AML-193 (cell line): ENCODE data around the gene KRT7.

Source experiments
- DNase-seq, 2 experiments: peaks; one replicate each; lab custom pipeline; 2025; lab: John Stamatoyannopoulos, UW

The KRT7 gene

DNA sequence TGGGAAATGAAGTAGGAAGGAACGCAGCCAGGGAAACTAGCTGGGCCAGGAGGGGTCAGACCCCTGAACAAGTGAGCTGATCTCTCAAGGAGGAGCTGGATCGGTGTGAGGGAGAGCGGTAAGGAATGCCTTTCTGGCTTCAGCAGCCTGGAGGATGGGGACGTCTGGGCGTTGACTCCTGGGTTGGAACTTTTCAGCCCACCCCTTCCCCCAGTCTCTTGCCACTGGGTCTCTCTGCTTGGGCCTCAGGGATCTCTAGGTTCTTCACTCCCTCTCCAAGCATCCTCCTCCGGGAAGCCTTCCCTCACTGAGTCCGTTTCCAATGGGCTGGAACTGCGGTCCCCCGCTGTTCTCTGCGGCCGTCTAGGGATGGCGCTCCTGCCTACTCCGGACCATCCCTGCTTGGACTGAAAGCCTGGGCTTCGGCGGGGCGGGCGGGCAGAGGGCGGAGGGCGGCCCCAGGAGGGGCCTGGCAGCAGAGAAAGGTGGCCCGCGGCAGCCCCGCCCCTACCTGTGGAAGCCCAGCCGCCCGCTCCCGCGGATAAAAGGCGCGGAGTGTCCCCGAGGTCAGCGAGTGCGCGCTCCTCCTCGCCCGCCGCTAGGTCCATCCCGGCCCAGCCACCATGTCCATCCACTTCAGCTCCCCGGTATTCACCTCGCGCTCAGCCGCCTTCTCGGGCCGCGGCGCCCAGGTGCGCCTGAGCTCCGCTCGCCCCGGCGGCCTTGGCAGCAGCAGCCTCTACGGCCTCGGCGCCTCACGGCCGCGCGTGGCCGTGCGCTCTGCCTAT, at the start of gene KRT7:
Gene KRT7, plus strand, starts transcription at position 570 of the 788 bp plus-strand sequence. Its CDS starts 54 bp downstream, at position 624.
- no peak for DNase-seq

DNA sequence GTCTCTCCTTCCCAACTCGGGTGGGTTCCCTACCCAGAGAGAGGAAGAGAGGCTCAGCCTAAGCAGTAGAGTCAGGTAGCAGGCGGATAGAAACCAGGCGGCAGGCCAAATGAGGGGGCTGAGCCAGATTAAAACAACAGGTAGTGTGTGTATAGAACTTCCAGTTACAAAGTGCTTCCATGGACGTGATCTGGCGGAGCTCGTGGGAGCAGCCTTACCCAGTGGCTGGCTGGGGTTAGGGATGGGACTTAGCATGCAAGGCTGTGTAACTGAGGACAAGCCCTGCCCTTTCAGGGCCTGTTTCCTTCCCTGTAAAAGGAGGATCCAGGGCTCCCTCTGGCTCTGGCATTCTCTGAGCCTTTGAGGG, 49.5 kb upstream of the KRT7 start:
- DNase-seq: no peak

DNA sequence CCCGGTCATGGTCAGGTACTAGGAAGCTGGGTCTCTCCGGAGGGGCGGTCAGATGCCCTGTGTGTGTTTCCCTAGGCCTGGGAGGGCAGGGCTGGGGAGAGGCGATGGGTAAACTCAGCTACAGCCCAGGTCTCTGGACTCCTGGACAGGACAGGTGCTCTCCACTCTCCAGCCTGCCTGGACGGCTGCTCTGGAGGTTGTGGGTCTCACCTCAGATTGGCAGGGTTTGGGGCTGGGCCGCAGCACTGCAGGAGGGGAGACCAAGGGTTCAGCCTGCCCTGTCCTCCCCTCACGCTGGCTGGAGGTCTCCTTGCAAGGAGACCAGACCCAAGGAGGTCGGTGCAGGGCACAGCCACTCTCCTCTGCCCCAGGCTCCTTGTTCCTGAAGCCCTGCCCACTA, 49.1 kb upstream of the KRT7 start:
- no peak for DNase-seq

DNA sequence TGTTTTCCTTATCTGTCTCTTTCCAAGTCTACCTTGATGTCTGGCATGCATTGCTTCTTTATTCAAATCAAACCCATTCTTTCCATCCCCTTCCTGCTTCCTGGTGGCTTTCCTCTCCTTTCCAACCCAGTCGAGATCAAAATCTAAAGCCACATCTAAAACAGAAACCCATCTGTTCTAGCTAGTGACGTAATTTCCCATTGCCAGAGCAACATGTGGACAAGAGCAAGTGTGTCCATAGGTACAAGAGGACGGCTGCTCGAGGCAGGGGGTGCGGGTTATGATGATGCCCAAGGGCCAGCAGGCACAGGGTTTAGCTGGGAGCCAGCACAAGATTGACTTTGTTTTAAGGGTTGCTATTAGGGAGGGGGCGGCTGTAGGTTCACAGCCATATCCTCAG, 48.2 kb upstream of the KRT7 start:
- DNase-seq: peak in 1 of 2 experiments; percentile 18

DNA sequence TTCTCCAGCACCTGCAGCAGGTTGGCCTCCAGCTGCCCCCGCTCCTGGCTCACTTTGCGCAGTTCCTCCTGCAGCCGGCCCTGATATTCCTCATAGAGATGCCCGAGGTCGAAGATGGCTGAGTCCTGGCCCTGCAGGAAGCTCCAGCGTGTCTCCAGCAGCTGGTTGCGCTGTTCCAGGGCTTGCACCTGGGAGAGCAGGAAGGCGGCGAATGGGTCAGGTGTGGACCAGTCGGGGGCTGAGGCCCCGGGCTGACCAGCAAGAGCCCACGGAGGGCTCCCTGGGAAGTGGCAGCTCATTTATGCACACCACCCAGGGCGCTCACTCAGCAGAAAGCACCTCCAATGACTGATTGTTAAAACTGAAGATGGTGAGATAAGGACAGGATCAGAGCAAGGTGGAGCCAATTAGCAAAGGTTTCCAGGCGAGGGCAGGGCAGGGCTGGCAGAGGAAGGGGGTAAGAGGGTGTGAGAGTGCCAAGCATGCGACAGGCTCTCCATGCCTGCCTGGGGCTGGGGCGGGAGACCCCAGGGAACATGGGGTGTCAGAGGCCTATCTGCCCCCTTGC, 47.6 kb upstream of the KRT7 start:
- no peak for DNase-seq

DNA sequence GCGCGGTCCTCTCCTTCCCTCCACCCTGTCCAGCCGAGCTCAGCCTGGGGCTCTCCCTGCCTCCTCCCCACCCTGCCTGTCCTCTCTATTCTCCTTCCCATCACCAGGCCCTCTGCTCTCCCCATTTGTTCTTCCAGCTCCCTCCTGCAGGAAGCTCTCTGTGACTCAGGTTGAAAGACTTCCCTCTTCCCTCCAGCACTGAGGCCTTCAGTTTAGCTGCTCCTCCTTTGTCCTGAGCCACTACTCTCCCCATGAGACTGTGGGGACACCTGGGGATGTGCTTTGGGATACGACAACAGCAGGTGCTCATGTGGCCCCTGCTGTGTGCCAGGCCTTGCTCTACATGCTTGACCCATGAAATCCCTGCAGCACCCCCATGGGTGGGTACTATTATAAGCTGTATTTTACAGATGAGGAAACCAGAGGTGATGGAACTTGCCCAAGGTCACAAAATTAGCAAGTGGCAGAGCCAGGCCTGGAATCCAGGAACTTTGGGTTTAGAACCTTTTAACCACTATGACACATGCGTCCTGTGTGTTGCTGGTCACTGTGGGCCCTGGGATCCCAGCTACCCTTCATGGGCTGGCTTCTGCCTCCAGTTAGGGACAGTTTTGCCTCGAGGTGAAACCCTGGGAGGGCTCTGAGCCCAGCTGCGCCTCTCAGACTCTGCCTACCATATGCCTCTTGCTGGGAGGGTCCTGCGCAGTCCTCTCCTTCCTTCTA, 46.8 kb upstream of the KRT7 start:
- DNase-seq: peak; percentile 36 to 52

DNA sequence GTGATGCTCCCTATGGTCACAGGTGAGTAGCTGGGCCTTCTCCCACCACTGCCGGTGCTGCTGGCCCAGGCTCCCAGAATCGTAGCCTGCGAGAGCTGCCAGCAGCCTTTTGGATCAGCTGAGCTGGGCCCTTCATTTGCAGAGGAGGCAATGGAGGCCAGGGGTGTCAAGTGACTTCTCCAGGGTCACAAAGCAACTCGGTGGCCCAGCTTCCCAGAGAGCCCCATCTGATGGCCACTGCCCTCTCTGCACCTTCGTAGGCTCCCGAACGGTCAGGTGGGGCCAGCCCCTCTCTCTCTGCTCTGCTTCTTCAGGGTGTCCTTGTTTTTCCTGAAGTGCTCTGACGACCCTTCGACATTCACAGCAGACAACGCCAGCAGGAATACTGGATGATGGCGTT, 45.8 kb upstream of the KRT7 start:
- DNase-seq: no peak

DNA sequence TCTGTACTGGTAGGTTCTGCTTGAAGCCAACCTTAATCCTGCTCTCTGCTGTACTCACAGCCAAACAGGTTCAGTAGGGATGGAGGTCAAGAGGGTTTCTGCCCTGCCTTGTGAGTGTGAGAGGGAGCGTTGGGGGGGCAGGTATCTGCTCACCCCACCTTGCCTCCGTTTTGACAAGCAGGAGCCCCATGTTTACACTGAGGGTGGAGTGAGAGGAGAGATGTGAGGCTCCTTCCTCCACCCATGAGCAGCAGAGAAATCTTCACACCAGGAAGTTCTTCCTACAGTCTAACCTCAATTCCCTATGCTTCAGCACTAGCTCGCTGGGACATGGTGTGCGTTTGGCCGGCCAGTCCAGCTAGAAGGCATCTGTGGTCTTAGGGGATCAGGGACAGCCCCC, 45.4 kb upstream of the KRT7 start:
- no peak for DNase-seq

DNA sequence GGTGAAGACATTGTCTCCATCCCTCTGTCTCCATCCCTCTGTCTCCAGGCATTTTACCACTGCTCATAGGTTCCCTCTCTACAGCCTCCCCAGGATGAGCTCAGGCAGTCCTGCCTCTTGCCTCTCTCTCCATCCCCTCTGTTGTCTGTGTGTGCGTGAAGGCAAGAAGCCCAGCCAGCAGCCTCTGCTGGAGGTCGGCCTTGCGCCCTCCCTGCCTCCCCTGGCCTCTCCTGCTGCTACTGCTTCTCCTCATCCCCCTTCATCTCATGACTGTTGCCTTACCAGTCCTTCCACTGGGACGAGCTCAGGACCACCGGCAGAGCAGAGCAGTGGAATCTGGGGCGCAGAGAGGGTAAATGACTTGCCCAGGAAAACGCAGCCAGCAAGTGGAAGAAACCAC, 44.4 kb upstream of the KRT7 start:
- no peak for DNase-seq

DNA sequence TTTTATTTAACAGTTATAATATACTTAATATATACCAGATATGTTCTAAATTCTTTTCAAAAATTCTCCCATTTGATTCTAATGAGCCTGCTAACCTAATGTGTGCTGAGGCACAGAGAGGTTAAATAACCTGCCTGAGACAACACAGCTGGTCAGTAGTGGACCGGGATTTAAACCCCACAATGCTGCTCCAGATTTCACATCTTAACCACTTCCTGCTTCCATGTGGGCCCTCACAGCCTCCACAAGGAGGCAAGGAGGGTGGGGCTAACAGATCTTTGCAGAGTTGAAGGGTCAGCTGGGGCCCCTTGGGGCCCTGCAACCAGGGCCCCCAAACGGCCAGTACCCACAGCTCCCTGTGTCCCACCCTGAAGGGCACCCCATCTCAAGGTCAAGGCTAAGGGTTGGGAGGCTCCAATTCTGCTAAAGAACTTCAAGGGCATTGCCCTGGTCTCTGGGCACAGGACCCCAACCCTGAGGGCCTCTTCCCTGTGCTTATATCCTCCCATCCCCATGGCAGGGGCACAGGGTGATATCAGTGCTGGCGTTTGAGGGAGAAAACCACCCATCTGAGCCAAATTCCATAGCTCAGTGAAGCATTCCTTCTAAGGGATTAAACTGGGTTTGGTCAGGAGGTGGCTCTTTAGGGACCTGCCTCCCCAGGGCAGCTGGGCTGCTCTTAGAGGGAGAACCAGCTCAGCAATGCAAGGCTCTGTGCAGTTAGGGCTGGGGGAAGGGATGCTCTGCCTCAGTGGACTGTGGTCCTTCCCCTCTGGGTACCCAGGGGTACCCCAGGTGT, 43.5 kb upstream of the KRT7 start:
- peak; percentile 15 to 33 for DNase-seq

DNA sequence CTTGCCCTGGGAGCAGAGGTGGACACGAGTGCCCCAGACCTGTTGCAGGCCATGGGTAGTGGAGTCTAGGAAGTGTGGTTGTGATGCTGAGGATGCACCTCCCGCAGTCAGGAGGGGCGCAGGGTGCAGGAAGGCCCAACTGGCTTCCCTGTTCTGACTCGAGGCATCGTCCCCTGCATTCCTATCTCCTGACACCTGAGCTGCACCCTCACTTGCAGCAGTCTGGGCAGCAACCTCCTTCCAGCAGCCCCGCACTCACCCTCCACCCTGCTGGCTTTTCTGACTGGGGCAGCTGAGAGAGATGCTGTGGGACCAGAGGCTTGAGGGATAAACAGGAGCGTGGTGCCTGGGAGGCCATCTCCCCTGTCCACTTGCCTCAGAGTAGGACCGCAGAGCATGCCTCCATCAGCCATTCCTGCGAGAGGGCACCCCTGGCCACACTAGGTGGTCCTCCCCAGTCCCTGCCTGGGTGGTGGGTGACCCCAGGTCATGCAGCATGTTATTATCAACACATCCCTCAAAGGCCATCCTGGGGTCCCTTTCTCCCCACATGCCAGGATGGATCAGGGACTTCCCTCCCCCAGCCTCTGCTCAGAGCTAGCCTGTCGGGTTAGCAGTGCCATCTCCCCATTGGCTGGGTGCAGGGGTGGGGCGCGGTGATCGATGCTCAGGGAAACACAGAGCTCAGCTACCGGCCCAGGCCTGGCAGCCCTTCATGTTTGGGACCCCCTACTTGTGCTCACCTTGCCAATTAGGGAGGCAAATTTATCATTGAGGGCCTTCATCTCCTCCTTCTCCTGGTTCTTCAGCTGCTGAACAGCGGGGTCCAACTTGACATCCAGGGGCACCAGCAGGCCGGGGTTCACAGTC, 41.9 kb upstream of the KRT7 start:
- DNase-seq: no peak

DNA sequence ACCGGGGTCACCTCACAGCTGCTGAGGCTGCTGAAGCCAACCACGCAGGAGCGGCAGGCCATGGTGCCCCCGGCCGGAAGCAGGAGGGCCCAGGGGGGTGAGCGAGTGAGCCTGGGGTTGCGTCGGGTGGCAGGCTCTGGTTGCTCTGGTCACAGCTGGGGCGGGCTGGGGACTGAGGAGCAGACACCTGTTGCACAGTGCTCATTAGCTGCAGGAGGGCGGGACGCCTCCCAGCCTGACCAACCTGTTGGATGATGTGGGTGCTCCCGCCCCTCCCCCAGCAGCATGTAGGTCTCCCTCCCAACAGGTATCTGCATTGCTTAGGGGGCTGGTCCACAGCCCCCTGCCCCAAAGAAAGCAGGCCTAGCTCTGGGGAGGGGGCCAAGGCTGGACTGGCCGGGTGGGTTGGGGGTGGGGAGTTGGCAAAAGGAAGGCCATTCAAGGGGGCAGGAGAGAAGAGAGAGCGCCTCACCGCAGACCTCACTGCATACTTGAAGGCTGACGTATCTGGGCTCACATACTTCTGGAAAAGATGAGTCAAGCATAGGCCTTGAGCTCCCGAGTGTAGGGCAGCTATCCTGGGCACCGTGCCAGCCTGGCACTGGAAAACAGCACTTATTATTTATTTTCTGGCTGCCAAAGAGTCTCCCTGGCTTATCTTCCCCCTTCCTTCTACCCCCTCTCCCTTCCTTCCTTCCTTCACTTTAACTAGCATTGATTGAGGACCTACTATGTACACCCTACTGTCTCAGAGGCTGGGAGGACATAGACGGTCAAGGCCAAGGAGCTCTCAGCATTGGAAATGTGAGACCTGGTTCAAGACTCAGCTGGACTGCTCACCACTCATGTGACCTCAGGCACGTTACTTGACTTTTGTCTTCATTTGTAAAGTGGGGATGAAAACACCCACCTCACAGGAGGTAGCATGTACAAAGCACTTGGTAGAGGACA, 40.9 kb upstream of the KRT7 start, which contains the start of gene KRT80:
Gene KRT80, minus strand, starts transcription at position 174 of the 951 bp plus-strand sequence. Its CDS starts 112 bp downstream, at position 62.
- peak; percentile 60 to 70 for DNase-seq

DNA sequence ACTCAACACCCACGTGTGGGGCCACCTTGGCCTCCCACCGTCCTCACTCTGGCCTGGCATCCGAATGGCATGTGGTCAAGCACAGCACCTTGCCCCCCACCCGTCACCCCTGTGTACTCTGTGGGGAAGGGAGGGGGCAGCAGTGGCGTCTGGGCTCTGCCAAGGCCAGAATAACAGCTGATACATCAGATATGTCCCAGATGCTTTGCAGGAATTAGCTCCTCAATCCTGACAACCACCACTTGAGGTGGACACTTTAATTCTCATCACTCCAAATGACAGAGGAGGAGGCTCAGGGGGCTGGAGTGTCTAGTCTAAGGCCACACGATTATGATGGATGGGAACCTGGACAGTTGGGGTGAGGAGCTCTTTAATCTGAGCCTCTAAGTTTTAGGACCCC, 39.5 kb upstream of the KRT7 start:
- DNase-seq: no peak

DNA sequence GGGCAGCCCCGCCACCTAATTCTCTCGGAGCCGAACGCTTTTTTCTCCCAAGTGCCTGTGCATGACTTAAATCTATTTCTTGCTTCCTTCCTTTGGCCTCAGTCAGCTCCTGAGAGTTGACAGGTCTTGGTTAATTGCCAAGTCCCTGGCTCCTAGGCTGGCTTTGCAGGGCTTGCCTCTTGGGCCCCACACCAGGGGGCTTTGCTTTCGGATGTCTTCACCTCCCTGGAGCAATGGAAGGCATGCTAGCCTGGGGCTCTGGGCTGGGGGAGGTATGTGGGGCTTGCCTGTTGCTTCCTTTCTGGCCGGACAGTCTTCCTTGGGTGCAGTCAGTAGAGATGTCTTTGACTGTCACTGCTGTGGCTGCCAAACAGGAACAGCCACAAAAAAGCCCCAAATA, 39.1 kb upstream of the KRT7 start:
- no peak for DNase-seq

DNA sequence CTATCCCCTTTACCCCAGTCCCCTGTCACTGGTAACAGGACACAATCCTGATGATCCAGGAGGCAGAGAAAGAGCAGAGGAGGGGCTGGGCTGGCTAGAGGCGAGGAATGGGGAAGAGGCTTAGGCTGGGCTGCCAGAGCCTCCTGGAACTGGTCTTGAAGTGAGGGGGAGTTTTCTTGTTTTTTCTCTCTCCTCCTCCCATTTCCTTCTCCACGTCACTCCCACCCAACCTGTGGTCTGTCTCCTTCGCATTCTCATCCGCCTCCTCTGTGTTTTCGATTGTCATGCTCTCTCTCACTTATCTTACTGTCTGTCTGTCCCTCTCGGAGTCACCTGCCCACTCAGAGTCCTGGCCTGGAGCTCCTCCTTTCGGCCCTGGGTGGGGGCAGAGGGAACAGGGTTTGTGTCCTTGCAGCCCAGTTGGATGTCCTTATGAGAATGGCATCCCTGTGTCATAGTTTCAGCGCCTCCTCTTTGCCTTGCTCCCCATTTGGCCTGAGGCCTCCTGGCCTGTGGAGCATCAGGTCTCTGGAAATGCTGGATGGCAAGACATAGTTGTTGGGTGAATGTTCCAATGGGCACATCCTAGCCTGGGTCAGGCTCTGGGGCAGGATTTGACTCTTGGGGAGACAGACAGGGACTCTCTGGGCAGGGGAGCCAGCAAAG, 37.8 kb upstream of the KRT7 start:
- peak in 1 of 2 experiments; percentile 9 for DNase-seq

DNA sequence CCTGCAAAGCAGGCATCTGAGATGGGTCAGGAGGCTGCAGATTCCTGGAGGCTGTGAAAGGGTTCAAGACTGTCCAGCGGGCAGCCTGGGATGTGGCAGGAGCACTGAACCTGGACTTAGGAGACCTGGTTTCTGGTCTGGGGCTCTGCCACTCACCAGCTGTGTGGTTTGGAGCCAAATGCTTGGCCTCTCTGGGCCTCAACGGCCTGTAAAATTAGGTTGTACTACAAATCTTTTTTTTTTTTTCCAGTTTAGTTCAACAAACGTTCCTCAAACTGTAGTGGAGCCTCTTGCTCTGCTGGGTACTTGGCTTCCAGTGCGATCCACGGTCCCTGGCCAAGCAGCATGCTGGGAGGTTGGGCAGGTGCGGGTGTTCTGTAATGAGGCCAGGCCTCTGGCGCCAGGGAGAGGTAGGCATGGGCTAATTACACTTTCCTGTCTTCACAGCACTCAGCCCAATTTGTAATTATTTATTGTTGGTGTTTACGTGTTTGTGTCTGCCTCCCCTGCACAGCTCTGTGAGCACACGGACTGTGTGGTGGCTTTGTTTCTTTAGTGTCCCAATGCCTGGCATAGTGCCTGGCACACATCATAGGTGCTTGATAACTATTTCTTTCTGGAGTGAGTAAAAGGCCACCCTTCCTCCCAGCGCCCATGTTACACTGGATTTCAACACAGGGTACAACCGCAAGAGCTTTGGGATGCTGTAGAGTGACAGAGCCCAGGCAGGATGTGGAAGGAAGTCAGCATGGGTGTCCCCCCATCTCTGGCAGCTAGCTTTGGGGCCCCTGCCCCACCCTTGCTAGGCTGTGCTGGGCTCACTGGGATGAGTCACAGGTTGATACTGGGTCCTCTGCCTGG, 35.4 kb upstream of the KRT7 start:
- DNase-seq: peak; percentile 97 to 98

DNA sequence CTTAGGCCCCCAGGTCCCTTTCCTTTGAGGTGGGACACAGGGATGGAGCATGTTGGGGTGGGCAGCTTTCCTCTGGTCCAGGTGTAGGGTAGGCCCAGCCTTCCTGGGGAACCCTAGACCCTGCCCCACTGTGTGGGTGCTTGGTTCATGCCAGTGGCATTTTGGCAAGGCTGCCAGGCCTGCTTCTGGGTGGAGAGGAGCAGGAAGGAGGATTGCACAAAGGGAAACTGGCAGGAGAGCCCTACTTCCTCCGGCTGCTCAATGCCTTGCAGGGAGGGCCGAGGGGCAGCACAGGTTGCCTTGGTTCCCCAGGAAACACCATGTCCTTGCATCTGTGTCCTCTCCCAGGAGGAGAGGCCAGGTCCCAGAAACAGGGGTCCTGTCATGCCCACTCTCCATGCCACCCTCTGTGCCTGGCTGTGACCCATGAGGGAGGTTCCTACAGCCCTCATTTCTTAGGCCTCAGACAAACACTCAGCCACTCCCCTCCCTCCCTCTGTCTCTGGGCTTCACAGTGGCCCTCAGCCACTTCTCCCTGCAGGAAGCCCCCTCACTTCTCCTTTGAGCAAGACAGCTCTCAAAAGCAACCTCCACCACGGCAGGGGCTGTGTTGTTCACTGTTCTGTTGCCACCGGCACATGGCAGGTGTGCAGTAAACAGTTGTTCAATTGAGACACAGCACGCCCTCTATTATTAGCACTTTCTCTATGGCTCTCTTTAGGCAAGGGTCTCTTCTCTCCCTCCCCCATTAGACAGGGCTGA, 34.4 kb upstream of the KRT7 start:
- DNase-seq: peak; percentile 91
